ENCODE results near the gene PSME4.

DNA sequence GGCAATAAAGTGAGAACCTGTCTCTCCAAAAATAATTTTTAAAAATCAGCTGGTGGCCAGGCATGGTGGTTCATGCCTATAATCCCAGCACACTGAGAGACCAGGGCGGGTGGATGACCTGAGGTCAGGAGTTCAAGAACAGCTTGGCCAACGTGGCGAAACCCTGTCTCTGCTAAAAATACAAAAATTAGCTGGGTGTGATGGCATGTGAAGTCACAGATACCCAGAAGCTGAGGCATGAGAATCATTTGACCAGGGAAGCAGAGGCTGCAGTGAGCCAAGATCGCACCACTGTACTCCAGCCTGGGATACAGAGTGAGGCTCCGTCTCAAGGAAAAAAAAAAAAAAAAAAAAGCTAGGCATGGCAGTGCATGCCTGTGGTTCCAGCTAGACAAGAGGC is 103.6 kb downstream of the PSME4 start:
- TF ChIP-seq, protein P1, sequence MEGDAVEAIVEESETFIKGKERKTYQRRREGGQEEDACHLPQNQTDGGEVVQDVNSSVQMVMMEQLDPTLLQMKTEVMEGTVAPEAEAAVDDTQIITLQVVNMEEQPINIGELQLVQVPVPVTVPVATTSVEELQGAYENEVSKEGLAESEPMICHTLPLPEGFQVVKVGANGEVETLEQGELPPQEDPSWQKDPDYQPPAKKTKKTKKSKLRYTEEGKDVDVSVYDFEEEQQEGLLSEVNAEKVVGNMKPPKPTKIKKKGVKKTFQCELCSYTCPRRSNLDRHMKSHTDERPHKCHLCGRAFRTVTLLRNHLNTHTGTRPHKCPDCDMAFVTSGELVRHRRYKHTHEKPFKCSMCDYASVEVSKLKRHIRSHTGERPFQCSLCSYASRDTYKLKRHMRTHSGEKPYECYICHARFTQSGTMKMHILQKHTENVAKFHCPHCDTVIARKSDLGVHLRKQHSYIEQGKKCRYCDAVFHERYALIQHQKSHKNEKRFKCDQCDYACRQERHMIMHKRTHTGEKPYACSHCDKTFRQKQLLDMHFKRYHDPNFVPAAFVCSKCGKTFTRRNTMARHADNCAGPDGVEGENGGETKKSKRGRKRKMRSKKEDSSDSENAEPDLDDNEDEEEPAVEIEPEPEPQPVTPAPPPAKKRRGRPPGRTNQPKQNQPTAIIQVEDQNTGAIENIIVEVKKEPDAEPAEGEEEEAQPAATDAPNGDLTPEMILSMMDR (IDR thresholded peaks at IDR 0.05): no peak
- TF ChIP-seq EZH2 (IDR thresholded peaks at IDR 0.05; ENCODE audit: borderline replicate concordance, insufficient read depth, low read depth, low read length, poor library complexity, severe bottlenecking): no peak
